PFSK-1 (cell line): ENCODE results near the gene TGFBR1.

ENCODE experiments used
- FOXP2 ChIP-seq: optimal IDR thresholded peaks from 2 replicates; pipeline ENCODE3; 2011; ENCODE audit warnings: borderline replicate concordance, control low read depth, inconsistent platforms; ENCODE audit not compliant: insufficient read depth; ENCODE audit errors: extremely low read length, extremely low read depth
- POLR2AphosphoS5 ChIP-seq: IDR thresholded peaks from 2 replicates; pipeline ENCODE4 v1.6.1; 2012; ENCODE audit warnings: low read depth, mild to moderate bottlenecking, control low read depth, low read length, moderate library complexity
- REST ChIP-seq, 2 experiments: IDR thresholded peaks; 2 replicates each; pipeline versions ENCODE4 v1.6.1 to v1.8.0; 2011 to 2012; ENCODE audit warnings: low read depth in 2 of 2, low read length in 2 of 2, control low read depth in 1 of 2, inconsistent platforms in 1 of 2, mild to moderate bottlenecking in 1 of 2, moderate library complexity in 1 of 2; ENCODE audit not compliant: insufficient read depth in 1 of 2
- SIN3A ChIP-seq: IDR thresholded peaks from 2 replicates; pipeline ENCODE4 v1.6.1; 2012; ENCODE audit warnings: mild to moderate bottlenecking, low read length, moderate library complexity, borderline replicate concordance; ENCODE audit not compliant: insufficient read depth
- TAF1 ChIP-seq: IDR thresholded peaks from 2 replicates; pipeline ENCODE4 v1.6.1; 2012; ENCODE audit warnings: low read length, control low read depth, borderline replicate concordance; ENCODE audit not compliant: insufficient read depth

The TGFBR1 gene

DNA sequence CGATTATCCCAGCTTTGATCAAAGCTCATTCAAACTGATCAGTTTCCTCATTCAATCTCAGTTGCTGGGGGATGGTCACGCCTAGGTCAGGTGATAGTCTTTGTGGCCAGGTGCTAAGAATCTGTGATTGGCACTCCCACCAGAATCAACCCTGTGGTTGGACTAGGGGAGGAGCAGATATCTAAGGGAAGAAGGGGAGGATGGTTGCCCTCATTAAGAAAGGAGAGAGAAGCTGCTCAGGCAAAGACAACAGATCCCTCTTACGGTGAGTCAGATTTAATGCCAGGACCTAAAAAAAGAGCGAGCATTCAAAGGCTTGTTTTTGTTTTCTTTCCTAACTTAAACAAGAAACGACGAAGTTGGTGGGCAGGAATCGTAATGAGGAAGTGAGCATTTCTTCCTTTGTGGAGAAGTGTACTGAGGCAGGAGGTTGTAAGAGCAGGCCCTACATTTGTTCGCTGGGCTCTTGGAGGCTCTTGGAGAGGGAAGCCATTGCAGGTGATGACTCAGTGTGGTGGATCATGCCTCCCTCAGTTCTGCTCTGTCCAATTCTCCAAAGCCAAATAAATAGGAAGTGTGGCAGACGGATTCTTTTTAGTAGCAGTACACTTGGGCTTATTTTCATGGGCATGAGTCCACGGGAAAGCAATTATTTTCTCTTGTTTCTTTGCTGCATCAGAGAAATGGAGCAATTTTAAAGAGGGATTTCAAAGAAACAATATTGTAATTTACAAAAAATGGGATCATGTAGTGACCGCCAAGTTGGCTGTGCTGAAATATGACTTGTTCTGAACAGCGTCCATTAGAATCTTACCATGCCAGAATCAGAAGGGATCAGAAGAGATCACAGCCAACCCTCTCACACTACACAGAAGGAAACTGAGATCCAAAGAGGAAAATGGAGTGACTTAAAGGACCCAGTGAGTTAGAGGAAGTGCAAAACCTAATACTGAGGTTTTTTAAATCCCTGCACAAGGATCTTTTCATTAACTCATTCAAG is 18.7 kb upstream of the TGFBR1 start:
- TF ChIP-seq REST (IDR thresholded peaks at IDR 0.05; ENCODE audit: insufficient read depth in 1 of 2, low read depth in 2 of 2, low read length in 2 of 2), result peak in 1 of 2 experiments; percentile 42; a peak in 2 of 4 replicates
- TF ChIP-seq TAF1, result no peak

GRCh38 chr9:99087462-99087861 is 17.5 kb upstream of the TGFBR1 start:
- no peak for TF ChIP-seq SIN3A
- TF ChIP-seq TAF1, result no peak
- TF ChIP-seq POLR2AphosphoS5, result no peak
- TF ChIP-seq FOXP2, result no peak
- no peak for TF ChIP-seq REST (IDR thresholded peaks at IDR 0.05; ENCODE audit: insufficient read depth in 1 of 2, low read depth in 2 of 2, low read length in 2 of 2)

GRCh38 chr9:99090336-99091130 is 14.4 kb upstream of the TGFBR1 start:
- TF ChIP-seq POLR2AphosphoS5 (no peak), FOXP2 (no peak), REST (IDR thresholded peaks at IDR 0.05; ENCODE audit: insufficient read depth in 1 of 2, low read depth in 2 of 2, low read length in 2 of 2) (no peak), SIN3A (no peak), TAF1 (no peak)

DNA sequence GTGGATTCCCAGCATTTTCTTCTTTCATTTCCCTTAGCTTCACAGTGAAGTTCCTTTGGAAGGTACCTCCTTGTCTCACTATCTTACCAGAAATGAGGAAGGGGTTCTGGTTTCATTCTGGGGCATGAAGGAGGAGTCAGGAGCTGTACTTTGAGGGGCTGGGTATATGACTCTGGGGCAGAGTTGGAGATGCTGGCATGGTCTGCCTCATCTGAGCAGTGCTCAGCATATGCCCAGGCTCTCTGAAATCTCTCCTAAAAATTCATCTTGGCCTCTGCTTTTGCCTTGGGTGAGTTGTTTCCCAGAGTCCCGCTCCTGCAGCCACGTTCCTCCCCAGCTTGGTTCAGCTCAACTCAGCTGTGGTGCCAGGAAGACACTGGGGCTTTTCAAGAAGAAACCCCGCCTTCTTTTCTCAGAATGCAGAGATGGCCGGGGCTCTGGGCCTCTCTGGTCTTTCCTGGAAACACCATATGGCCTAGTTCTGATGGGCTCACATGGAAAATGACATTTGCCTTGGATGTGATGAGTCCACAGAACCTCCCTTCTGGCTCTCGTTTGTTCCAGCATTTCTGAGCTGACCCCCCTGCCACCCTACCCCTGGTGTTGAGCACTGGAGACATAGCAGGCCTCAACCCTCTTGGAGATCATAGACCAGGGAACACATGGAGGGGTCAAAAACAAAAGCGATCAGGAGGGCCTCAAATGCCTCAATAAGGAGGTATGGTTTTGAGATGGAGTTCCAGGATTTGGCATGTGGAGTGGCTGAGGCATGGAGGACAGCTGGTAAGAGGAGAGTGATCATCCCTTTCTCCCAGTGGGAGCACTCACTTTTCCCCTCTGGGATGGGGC is 12.0 kb upstream of the TGFBR1 start:
- TF ChIP-seq REST (IDR thresholded peaks at IDR 0.05; ENCODE audit: insufficient read depth in 1 of 2, low read depth in 2 of 2, low read length in 2 of 2) (no peak), FOXP2 (no peak), POLR2AphosphoS5 (no peak), TAF1 (no peak), SIN3A (no peak)
